RPMI7951 (cell line): ENCODE results near the gene HSPB6. TPM values are rescaled to one million over a fixed set of nuclear protein-coding genes. Genes with fewer than 3 reads are reported as not detected.

Source experiments
- DNase-seq: peaks from one replicate; pipeline ENCODE4 v3.0.0-alpha.2; 2012; ENCODE audit warnings: low read depth
- total RNA-seq: library from RNA; depleted of rRNA; stranded (reverse); fragments of >200 nt; shearing (Covaris generic); gene quantifications from 2 replicates; pipeline ENCODE4 v1.2.3, GENCODE V29; 2014

Gene HSPB6
- total RNA-seq, 1 experiment from 2014 or later, result not detected

GRCh38 chr19:35746087-35746462 lies 10.8 kb downstream of the HSPB6 start:
- no peak for DNase-seq

DNA sequence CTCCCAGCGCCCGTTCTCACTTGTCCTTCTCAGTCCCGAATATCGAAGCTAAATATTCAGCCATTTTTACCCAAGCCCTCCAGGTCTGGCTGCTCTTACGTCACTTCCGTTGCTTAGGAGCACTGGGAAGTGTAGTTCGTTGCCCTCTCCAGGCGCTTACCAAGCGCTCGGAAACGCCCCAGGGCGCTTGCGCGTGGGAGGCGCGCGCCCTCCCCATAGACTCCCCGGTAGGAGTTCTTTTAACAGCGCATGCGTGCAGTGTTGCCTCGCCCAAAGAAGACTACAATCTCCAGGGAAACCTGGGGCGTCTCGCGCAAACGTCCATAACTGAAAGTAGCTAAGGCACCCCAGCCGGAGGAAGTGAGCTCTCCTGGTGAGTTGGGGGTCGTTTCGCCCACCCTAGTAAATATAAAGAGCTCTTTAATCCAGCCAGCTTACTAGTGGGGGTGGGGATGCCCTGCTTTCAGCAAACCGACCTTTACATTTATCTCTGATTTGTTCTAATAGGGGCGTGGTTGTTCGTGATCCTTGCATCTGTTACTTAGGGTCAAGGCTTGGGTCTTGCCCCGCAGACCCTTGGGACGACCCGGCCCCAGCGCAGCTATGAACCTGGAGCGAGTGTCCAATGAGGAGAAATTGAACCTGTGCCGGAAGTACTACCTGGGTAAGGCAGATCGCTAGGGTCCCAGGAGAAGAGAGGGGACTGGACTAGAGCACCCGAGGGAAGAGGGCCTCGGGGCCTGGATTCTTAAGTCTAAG lies 11.3 kb downstream of the HSPB6 start, which contains the start of the genes PSENEN and U2AF1L4:
TSS of gene PSENEN (plus strand) at position 324 of the 759 bp plus-strand sequence. CDS start at position 604, 280 bp downstream.
TSS of gene U2AF1L4 (minus strand) at position 91 of the 759 bp plus-strand sequence. CDS start at position 64, 27 bp downstream.
- DNase-seq, result peak; percentile 99

DNA sequence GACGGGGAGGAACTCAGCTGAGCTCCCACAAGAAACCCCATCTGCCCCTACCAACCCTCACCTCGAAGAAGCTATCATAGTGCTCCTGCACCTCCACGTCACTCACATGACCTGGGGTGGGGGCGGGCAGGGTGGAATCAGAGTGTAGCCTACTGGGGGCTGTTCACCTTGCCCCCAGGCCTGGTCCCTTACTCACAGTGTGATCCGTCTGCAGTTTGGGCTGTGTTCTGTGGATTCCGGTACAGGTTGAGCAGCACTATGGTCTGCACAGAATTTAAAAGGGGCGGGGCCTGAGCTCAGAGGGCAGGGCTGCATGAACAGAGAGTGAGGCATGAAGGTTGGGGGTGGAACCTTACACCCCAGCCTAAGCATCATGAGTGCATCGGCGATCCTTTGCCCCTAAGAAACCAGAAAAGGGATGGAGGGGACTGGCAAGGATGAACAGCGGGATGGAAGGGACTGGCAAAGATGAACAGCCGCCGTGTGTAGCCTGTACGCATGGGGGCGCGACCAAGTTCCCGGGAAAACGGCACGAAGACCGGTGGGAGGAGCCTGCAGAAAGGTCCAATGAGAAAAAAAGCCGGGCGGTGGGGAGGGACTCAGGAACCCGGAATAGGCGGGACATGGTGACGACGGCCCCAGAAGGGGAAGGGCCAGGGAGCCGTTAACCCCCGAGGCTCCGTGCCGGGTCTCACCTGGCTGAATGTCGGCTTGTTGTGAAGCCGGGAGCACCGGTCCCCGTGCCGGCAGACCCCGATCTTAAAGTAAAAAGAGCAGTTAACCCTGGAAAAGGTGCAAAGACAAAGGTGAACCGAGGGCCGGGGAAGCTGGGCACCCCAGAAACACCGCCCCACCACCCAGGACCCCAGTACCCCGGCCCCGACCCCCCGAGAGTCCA lies 12.2 kb downstream of the HSPB6 start:
- DNase-seq, result peak; percentile 96

- no peak for DNase-seq
These were observed 13.0 kb downstream of the HSPB6 start for GRCh38 chr19:35743640-35744429.

DNA sequence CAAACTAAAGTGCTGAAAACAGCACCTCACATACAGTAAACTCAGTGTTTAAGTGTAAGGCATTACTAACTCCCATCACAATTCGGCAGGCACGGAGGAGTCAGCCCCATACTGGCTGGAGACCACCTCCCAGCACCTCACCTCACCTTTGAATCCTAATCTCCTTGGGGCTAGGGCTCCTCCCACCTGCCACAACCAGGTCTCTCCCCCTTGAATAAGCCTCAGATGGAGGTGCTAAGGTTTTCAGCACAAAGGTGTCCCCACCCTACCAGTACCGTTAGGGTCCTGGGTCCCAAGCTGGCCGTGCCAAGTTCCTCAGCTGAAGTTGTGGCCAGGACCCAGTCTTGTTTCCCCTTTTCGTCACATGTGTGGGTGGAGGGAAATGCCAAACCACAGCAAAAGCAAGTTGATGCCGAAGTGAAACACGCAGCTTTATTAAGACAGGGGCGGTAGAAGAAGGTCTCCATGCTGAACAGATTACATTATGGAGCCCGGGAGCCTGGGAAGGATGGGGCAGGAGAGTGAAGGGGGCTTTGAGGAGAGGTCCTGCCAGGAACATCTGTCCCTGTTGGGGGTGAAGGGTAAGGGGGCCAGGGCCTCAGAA lies 14.6 kb downstream of the HSPB6 start, which contains the start of gene IGFLR1:
TSS of gene IGFLR1 (minus strand) at position 332 of the 604 bp plus-strand sequence. CDS start 1,272 bp downstream, outside the sequence.
- no peak for DNase-seq

GRCh38 chr19:35741203-35741515 lies 15.7 kb downstream of the HSPB6 start:
- no peak for DNase-seq

GRCh38 chr19:35740423-35741202 lies 16.2 kb downstream of the HSPB6 start:
- peak; percentile 98 for DNase-seq

DNA sequence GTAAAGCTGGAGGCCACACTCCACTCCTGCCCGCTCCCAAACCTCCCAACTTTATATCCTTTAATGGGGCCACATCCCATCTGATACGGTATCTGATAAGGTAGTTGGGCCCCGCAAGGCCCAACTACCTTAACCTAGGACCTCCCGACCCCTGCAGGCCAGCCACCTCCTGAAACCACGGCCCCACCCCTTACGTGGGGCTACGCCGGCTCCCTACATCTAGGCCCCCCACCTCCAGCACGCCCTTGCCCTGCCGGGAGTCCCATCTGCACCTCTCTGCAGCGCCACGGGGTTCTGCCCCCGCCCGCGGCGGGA lies 16.8 kb downstream of the HSPB6 start:
- DNase-seq, result no peak

GRCh38 chr19:35739275-35740107 lies 17.3 kb downstream of the HSPB6 start:
- DNase-seq, result no peak

DNA sequence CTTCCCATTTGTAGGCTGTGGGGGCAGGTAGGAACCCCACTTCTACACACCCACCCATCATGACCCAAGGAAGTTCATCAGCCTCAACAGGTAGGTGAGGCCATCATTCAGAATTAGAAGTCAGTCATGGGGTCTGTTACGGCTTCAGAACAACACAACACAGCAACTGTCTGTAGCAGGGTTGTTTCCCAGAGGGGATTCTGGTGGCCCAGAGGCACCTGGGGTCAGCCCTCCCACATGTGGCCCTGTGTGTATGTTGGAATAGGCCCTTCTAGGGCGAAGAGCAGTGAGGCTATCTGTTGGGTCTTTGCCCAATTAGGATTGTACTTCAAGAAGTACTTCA lies 18.0 kb downstream of the HSPB6 start:
- no peak for DNase-seq

DNA sequence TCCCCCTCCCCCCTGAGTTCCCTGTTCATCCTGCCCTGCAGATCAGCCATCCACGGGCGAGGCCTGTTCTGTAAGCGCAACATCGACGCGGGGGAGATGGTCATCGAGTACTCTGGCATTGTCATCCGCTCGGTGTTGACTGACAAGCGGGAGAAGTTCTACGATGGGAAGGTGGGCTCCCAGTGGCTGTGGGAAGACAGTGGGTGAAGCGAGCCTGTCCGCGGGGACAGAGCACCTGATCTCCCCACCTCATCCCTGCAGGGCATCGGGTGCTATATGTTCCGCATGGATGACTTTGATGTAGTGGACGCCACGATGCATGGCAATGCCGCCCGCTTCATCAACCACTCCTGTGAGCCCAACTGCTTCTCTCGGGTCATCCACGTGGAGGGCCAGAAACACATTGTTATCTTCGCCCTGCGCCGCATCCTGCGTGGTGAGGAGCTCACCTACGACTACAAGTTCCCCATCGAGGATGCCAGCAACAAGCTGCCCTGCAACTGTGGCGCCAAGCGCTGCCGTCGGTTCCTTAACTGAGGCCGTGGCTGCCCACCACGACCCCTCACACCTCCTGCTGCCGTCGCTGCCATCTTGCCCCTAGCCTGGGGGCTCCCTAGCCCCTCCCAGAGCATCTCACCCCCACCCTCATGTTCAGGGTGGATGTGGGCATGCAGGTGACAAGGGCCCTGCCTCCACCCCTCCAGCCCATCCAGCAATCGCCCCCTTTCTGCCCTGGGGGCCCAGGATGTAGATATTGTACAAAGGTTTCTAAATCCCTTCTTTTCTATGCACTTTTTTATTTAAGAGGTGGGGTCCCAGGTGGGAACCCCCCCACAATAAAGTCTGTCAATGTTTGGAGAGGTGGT lies 18.6 kb downstream of the HSPB6 start:
- no peak for DNase-seq

- no peak for DNase-seq
These were observed 19.6 kb downstream of the HSPB6 start for GRCh38 chr19:35736913-35737886.

GRCh38 chr19:35734889-35735288 lies 21.9 kb downstream of the HSPB6 start:
- DNase-seq, result no peak

- DNase-seq, result no peak
These were observed 22.6 kb downstream of the HSPB6 start for GRCh38 chr19:35734273-35734672.

DNA sequence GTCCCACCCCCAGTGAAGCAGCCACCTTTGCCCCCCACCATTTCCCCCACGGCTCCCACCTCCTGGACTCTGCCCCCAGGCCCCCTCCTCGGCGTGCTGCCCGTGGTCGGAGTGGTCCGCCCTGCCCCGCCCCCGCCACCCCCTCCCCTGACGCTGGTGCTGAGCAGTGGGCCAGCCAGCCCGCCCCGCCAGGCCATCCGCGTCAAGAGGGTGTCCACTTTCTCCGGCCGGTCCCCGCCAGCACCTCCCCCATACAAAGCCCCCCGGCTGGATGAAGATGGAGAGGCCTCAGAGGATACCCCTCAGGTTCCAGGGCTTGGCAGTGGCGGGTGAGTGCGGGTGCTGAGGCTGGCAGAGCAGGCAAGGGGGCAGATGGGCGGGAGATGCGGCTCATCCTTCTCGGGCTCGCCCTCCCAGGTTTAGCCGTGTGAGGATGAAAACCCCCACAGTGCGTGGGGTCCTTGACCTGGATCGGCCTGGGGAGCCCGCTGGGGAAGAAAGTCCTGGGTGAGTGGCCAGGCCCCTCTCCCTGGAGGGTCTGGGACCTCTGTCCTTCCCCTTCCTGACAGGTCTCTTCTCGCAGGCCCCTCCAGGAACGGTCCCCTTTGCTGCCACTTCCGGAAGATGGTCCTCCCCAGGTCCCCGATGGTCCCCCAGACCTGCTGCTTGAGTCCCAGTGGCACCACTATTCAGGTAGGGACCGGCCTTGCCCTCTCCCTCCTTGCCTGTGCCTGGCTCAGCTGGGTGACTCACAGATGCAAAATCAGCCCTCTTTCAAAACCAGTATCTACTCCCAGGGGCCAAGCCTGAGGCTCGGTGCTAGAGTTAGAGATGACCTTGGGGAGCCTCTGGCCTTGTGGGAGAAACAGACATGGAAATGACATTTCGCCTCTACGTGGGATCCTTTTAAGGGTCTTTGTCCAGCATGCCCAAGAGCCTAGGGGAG lies 23.4 kb downstream of the HSPB6 start:
- DNase-seq, result no peak

DNA sequence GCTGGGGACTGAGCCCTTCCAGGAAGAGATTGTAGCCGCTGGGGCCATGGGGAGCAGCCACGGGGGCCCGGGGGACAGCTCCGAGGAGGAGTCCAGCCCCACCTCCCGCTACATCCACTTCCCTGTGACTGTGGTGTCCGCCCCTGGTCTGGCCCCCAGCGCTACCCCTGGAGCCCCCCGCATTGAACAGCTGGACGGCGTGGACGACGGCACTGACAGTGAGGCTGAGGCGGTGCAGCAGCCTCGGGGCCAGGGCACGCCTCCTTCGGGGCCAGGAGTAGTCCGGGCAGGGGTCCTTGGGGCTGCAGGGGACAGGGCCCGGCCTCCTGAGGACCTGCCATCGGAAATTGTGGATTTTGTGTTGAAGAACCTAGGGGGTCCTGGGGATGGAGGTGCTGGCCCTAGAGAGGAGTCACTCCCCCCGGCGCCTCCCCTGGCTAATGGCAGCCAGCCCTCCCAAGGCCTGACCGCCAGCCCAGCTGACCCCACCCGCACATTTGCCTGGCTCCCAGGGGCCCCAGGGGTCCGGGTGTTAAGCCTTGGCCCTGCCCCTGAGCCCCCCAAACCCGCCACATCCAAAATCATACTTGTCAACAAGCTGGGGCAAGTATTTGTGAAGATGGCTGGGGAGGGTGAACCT lies 24.2 kb downstream of the HSPB6 start:
- no peak for DNase-seq
